ENCODE data around the gene SSB.
"Not testable (repeated sequence)": the region's sequence is repeated elsewhere in the genome, so short reads cannot be mapped to it uniquely, and the experiment has no call there.

SSB gene

DNA sequence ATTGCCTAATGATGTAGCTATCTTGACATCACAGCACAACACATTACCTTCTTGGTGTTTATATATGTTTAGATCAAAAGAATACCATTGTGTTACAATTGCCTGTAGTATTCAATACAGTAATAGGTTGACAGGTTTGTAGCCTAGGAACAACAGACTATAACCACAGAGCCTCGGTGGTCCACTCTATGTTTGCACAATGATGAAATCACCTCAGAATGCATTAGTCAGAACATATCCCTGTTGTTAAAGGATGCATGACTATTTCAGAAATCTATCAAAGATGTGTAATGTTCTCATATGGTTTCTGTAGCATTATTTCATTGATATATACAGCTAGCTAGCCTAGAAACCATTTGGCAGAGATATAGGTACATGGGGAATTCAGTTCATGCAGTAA lies 17.2 kb downstream of the SSB start:
- DNase-seq, result no peak
- H3K4me3 Mint-ChIP-seq, result no peak overlapping the region
- peaks cover 26% of the 10 kb centered on the region for H3K4me1 Mint-ChIP-seq
- peaks cover 7% of the 10 kb centered on the region for H3K9me3 Mint-ChIP-seq
- peaks cover 62% of the 10 kb centered on the region for H3K36me3 Mint-ChIP-seq (ENCODE audit: low read depth)
- ATAC-seq, result peak; percentile 73
- H3K27me3 Mint-ChIP-seq, result no peaks in the 10 kb centered on the region
- H3K27ac Mint-ChIP-seq, result peak overlapping the region; percentile 46

DNA sequence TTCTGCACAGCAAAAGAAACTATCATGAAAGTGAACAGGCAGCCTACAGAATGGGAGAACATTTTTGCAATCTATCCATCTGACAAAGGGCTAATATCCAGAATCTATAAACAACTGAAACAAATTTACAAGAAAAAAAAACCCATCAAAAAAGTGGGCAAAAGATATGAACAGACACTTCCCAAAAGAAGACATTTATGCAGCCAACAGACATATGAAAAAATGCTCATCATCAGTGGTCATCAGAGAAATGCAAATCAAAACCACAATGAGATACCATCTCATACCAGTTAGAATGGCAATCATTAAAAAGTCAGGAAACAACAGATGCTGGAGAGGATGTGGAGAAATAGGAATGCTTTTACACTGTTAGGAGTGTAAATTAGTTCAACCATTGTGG lies 18.3 kb downstream of the SSB start:
- not testable (repeated sequence) for ATAC-seq, H3K4me3 Mint-ChIP-seq, H3K9me3 Mint-ChIP-seq, DNase-seq, H3K27me3 Mint-ChIP-seq
- H3K4me1 Mint-ChIP-seq, result peaks cover 33% of the 10 kb centered on the region
- H3K27ac Mint-ChIP-seq, result peak overlapping the region; percentile 46
- peaks cover 61% of the 10 kb centered on the region for H3K36me3 Mint-ChIP-seq (ENCODE audit: low read depth)

DNA sequence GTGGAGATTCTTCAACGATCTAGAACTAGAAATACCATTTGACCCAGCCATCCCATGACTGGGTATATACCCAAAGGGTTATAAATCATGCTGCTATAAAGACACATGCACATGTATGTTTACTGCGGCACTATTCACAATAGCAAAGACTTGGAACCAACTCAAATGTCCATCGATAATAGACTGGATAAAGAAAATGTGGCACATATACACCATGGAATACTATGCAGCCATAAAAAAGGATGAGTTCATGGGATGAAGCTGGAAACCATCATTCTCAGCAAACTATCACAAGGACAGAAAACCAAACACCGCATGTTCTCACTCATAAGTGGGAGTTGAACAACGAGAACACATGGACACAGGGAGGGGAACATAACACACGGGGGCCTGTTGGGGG lies 18.7 kb downstream of the SSB start:
- not testable (repeated sequence) for H3K4me3 Mint-ChIP-seq, H3K27ac Mint-ChIP-seq, DNase-seq, H3K27me3 Mint-ChIP-seq, H3K9me3 Mint-ChIP-seq, ATAC-seq
- H3K36me3 Mint-ChIP-seq (ENCODE audit: low read depth), result peaks cover 63% of the 10 kb centered on the region
- H3K4me1 Mint-ChIP-seq, result peaks cover 37% of the 10 kb centered on the region

DNA sequence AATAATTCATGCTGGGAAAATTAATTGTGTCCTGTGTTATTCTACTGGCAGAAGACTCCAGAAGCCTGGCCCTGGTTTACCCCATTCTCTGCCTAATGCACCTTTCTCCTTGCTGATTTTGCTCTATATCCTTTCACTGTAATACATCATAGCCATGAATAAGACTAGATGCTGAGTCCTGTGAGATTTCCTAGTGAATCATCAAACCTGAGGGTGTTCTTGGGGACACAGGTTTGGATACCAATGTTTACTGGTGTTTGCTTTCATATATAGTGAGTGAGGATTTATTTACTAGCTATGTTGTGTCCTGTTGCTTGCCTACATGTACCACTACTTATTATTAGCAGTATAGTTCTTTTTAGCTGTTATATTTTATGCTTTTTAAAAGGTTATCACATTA lies 19.6 kb downstream of the SSB start:
- H3K4me1 Mint-ChIP-seq, result peaks cover 46% of the 10 kb centered on the region
- peaks cover 67% of the 10 kb centered on the region for H3K36me3 Mint-ChIP-seq (ENCODE audit: low read depth)
- no peak for DNase-seq
- no peak overlapping the region for H3K27ac Mint-ChIP-seq
- no peak overlapping the region for H3K4me3 Mint-ChIP-seq
- H3K27me3 Mint-ChIP-seq, result no peaks in the 10 kb centered on the region
- no peak for ATAC-seq
- H3K9me3 Mint-ChIP-seq, result peaks cover 7% of the 10 kb centered on the region

DNA sequence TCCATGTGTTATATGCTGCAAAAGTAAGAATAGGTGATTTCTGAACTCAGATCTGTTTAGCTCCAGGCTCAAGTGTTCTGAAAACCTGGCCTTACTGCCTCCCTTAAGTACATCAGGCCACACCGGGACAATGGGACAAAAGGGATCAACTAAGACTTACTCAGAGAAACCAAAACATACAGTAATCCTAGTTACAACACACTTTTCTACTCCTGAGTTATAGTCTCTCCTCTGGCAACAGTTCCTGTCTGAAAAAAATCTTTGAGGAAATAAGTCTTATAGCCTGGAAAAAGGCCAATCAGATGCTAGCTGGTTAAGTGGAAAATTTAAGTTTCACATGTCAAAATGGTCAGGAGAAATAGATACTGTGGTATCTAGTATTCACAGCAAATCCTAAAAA lies 20.4 kb downstream of the SSB start:
- no peak for DNase-seq
- H3K27ac Mint-ChIP-seq, result peak overlapping the region; percentile 50
- H3K4me1 Mint-ChIP-seq, result peaks cover 54% of the 10 kb centered on the region
- H3K36me3 Mint-ChIP-seq (ENCODE audit: low read depth), result peaks cover 64% of the 10 kb centered on the region
- ATAC-seq, result no peak
- H3K27me3 Mint-ChIP-seq, result no peaks in the 10 kb centered on the region
- H3K9me3 Mint-ChIP-seq, result peaks cover 7% of the 10 kb centered on the region
- no peak overlapping the region for H3K4me3 Mint-ChIP-seq

DNA sequence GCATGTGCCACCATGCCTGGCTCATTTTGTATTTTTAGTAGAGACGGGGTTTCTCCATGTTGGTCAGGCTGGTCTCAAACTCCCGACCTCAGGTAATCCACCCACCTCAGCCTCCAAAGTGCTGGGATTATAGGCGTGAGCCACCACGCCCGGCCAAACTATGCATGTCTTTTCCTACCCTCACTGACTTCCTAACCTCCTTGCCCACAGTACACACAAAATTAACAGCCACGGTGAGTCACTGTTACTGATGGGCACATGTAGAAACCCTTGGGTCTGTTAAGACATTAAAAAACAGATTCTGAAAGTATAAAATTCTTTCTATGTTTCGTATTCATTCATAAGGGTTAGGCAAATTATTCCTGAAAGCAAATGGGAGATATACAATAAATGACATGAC lies 21.4 kb downstream of the SSB start:
- H3K36me3 Mint-ChIP-seq (ENCODE audit: low read depth), result peaks cover 63% of the 10 kb centered on the region

DNA sequence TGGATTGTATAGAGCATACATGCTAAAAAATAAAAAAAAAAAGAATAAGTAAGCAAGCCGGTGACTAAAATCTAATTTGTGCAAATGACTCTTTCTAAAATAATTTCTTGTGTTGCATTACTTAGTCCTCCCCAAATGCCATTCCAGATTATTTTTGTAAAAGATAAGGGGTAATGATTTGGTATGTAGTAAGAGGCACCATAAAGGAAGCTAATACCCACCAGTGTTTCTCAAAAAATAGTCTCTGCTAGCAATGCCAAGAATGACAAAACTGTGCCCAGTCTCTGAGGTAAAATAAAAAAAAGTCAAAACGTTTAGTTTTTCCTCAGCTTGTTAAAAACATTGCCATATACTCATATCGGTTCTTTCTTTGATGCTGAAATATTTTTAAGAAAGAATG lies 23.4 kb downstream of the SSB start:
- no peaks in the 10 kb centered on the region for H3K27me3 Mint-ChIP-seq
- no peak overlapping the region for H3K27ac Mint-ChIP-seq
- DNase-seq, result no peak
- H3K9me3 Mint-ChIP-seq, result peaks cover 6% of the 10 kb centered on the region
- ATAC-seq, result no peak
- H3K4me1 Mint-ChIP-seq, result peaks cover 56% of the 10 kb centered on the region
- H3K36me3 Mint-ChIP-seq (ENCODE audit: low read depth), result peaks cover 45% of the 10 kb centered on the region
- no peak overlapping the region for H3K4me3 Mint-ChIP-seq

More for the DNA sequence above, 21.4 kb downstream of the SSB start:
- Mint-ChIP-seq H3K4me1 (peaks cover 58% of the 10 kb centered on the region), H3K27ac (peak overlapping the region; percentile 40)
- not testable (repeated sequence) for H3K4me3 Mint-ChIP-seq, H3K27me3 Mint-ChIP-seq, H3K9me3 Mint-ChIP-seq, DNase-seq, ATAC-seq

DNA sequence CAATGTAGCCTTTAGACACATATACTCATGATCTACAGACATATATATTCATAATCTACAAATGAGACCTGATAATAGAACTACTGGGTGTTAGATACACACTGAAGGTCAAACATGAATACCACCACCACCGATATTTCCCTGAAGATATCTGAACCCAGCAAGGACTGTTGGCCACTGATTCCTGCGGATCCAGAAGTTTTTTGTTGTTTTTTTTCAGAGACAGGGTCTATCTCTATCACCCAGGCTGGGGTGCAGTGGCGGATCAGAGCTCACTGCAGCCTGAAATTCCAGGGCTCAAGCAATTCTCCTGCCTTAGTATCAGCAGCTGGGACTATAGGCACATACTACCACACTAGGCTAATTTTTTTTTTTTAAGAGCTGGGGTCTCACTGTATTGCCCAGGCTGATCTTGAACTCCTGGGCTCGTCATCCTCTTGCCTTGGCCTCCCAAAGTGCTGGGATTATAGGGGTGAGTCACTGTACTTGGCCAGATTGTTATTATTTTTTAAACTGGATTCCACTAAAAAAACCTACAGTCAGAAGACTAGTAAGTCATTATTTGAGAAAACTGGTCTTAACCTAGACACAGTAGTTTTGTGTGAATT lies 24.2 kb downstream of the SSB start:
- peak overlapping the region; percentile 92 for H3K4me3 Mint-ChIP-seq
- H3K27me3 Mint-ChIP-seq, result no peaks in the 10 kb centered on the region
- peaks cover 36% of the 10 kb centered on the region for H3K36me3 Mint-ChIP-seq (ENCODE audit: low read depth)
- no peak for ATAC-seq
- no peaks in the 10 kb centered on the region for H3K9me3 Mint-ChIP-seq
- peaks cover 55% of the 10 kb centered on the region for H3K4me1 Mint-ChIP-seq
- H3K27ac Mint-ChIP-seq, result peak overlapping the region; percentile 4
- no peak for DNase-seq

DNA sequence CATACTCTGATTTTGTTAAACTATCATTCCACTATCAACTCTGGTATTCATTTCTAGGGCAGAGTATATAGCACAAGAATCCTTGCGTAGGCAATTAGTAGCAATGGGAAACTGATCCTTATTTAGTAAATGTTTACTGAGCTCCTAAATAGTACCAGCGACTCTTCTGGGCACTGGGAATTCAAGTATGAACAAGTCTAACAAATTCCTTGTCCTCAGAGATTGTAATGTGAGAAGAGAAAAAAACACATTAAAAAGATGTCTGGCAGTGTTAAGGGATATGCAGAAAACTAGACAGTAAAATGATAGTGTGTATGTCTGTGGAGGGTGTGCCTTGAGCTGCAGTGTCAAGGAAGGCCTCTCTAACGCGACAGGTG lies 25.3 kb downstream of the SSB start:
- Mint-ChIP-seq H3K4me3 (peak overlapping the region; percentile 92), H3K36me3 (ENCODE audit: low read depth) (peaks cover 29% of the 10 kb centered on the region), H3K27ac (peak overlapping the region; percentile 86), H3K27me3 (no peaks in the 10 kb centered on the region), H3K9me3 (no peaks in the 10 kb centered on the region), H3K4me1 (peaks cover 62% of the 10 kb centered on the region)
- ATAC-seq (no peak), DNase-seq (no peak)

DNA sequence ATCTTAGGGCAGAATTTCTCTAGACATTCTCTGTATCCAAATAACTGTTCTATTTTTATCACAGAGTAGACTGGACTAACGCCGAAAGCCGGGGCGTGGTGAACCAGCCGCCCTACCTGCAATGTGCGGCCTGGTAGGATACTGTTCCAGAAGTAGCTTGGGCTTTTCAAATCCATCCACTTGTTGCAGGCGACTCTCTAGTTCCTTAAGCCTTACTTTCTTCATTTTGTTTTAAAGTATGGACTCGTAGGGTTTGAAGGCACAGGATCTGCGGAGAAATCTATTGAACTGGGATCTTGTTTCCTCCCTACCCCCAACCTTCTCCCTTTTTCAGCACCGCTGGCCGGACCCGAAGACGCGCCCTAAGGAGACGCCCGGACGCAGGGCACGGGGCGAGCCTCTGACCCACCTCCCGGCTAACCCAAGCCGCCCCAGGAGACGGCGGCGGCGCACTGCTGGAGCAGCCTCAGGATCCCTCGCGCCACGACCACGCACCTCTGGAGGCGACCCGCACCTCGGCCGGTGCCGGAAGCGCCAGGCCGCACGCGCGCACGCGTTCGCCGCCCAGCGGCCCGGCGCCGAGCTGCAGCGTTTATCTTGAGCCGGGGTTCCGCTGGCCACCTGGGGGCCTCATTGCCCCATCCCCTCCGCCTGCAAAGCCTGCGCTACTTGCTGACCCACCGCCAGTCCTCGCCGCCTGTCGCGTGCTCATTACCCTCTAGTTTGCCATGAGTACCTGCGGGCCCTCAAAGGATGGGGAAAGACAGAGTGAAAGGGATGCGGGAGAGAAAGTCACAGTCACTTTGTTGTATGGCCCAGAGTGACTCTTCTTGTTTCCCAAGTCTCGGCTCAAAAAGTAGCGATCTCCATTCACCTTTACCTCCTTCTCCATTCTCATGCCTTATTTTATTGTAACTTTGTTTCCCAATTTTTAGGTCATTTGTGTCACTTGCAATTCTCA lies 26.0 kb downstream of the SSB start, which contains the start of gene METTL5:
Gene METTL5, minus strand, starts transcription at position 533 of the 961 bp plus-strand sequence. Its CDS starts 308 bp downstream, at position 225.
- H3K27me3 Mint-ChIP-seq, result no peaks in the 10 kb centered on the region
- ATAC-seq (peak; percentile 67), DNase-seq (peak; percentile 85)
- peaks cover 24% of the 10 kb centered on the region for H3K36me3 Mint-ChIP-seq (ENCODE audit: low read depth)
- H3K9me3 Mint-ChIP-seq, result no peaks in the 10 kb centered on the region
- peaks cover 59% of the 10 kb centered on the region for H3K4me1 Mint-ChIP-seq
- peak within 1 kb of the TSS; percentile 92 for H3K4me3 Mint-ChIP-seq
- H3K27ac Mint-ChIP-seq, result peak within 1 kb of the TSS; percentile 86

DNA sequence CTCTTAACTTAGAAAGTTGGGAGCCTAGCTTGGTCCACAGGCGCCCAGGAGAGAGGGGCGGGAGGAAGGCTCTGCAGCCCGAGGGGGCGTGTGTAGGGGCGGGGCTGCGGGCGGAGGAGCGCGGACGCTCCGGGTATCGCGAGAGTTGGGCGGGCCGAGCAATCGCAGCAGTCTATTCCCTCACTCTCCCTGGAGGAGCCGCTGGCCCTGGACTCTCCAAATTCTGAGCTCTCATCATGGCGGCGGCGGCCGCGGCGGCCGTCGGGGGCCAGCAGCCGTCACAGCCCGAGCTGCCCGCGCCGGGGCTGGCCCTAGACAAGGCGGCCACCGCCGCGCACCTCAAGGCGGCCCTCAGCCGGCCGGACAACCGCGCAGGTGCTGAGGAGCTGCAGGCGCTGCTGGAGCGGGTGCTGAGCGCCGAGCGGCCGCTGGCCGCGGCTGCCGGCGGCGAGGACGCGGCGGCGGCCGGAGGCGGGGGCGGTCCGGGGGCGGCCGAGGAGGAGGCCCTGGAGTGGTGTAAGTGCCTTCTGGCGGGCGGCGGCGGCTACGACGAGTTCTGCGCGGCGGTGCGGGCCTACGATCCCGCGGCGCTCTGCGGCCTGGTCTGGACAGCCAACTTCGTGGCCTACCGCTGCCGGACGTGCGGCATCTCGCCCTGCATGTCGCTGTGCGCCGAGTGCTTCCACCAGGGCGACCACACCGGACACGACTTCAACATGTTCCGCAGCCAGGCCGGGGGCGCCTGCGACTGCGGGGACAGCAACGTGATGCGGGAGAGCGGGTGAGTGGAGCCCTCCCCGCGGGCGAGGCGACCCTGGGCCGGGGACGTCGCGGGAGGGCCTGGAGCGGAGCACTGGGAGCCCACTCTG lies 28.8 kb downstream of the SSB start, which contains the start of gene UBR3:
Gene UBR3, plus strand, starts transcription at position 183 of the 869 bp plus-strand sequence. Its CDS starts 54 bp downstream, at position 237.
- H3K27me3 Mint-ChIP-seq, result no peaks in the 10 kb centered on the region
- no peaks in the 10 kb centered on the region for H3K9me3 Mint-ChIP-seq
- ATAC-seq (peak; percentile 85), DNase-seq (peak; percentile 93)
- peaks cover 12% of the 10 kb centered on the region for H3K36me3 Mint-ChIP-seq (ENCODE audit: low read depth)
- peaks cover 57% of the 10 kb centered on the region for H3K4me1 Mint-ChIP-seq
- H3K27ac Mint-ChIP-seq, result peak within 1 kb of the TSS; percentile 82
- H3K4me3 Mint-ChIP-seq, result peak within 1 kb of the TSS; percentile 87

DNA sequence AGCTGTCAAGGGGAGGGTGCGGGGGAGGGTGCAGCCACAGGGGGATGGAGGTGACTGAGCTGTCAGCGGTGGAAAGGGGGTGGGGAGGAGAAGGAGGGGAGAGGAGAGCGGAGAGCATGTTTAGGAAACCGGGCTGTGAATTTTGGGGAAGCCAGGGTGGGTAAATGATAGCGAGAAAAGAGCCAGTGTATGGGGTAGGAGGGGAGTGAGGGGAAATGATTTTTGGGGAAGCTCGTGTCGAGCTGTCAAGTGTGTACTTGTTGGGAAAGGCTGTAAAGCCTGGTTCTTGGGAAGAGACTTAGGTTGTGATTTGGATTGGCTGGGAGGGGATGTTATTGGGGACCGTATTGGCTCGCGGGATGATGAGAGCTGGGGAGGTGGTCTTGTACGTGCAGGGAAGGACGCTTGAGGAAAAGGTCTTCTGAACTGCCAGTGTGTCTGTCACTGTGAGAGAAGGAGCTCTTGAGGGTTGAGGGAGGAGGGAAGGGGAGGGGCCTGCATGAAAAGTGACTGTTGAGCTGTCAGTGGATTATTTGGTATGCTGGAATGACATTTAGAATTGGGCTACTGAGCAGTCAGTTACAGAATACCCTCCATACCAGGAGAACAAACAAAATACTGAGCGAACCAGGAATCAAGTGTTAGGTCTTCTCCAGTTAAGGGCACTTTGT lies 29.6 kb downstream of the SSB start:
- Mint-ChIP-seq H3K4me1 (peaks cover 56% of the 10 kb centered on the region), H3K27ac (peak overlapping the region; percentile 82), H3K9me3 (no peaks in the 10 kb centered on the region), H3K27me3 (no peaks in the 10 kb centered on the region), H3K4me3 (peak overlapping the region; percentile 87), H3K36me3 (ENCODE audit: low read depth) (peaks cover 5% of the 10 kb centered on the region)
- DNase-seq (peak; percentile 60), ATAC-seq (peak; percentile 59)

DNA sequence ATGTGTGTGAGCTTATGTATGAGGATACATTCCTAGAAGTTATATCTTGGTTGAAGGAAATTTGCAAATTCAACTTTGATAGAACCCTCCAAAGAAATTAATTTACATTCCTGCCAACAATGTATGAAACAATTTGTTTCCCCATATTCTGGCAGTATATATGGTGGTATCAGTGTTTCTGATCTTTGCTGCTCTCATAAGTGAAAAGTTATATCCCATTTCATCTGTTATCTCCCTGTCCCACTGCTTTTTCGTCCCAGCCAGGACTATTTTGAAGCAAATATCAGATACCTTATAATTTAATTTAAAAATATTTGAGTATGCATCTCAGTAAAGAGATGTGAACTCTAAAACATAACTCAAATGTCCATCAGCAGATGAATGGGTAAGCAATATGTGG lies 35.7 kb downstream of the SSB start:
- Mint-ChIP-seq H3K4me3 (no peak overlapping the region), H3K27ac (no peak overlapping the region), H3K36me3 (ENCODE audit: low read depth) (peaks cover 4% of the 10 kb centered on the region), H3K4me1 (peaks cover 46% of the 10 kb centered on the region), H3K27me3 (no peaks in the 10 kb centered on the region), H3K9me3 (no peaks in the 10 kb centered on the region)
- ATAC-seq (no peak), DNase-seq (no peak)

Data from activated naive CD8-positive, alpha-beta T cell treated with anti-CD3 and anti-CD28 coated beads, Interleukin-2, amount 50 U/mL, for 24 hours (primary cell).